Kidney epithelial cell (primary cell): ENCODE measurements around the gene WRAP73. TPM values are rescaled to one million over a fixed set of nuclear protein-coding genes. Genes with fewer than 3 reads are reported as not detected.

ENCODE experiments used
- DNase-seq: peaks from one replicate; pipeline ENCODE4 v3.0.0-alpha.2; 2010; ENCODE audit warnings: low read depth
- H3K27me3 ChIP-seq: 2 replicates; pipeline ENCODE4 v1.6.0; 2011; ENCODE audit warnings: low read length; ENCODE audit not compliant: control insufficient read depth, insufficient read depth
- H3K36me3 ChIP-seq: 2 replicates; pipeline ENCODE4 v1.5.1; 2011; ENCODE audit warnings: low read length; ENCODE audit not compliant: control insufficient read depth, insufficient read depth
- H3K4me3 ChIP-seq: 2 replicates; pipeline ENCODE4 v1.5.1; 2011; ENCODE audit warnings: low read depth, mild to moderate bottlenecking, control low read depth, low read length
- CTCF ChIP-seq: IDR thresholded peaks from 2 replicates; pipeline ENCODE4 v1.5.1; 2011; ENCODE audit warnings: mild to moderate bottlenecking, moderate library complexity, low read length, control low read depth, inconsistent platforms; ENCODE audit not compliant: insufficient read depth, poor library complexity, severe bottlenecking
- total RNA-seq: library from RNA; depleted of rRNA; stranded (reverse); fragments of >200 nt; gene quantifications from 2 replicates; pipeline ENCODE4 v1.2.3, GENCODE V29; 2015

WRAP73 gene
- total RNA-seq, 1 donor from 2014 or later, result 35.2 TPM

- no peak for DNase-seq
- no peak for TF ChIP-seq CTCF
- Histone ChIP-seq H3K4me3 (no peak overlapping the region), H3K27me3 (peaks cover 55% of the 10 kb centered on the region), H3K36me3 (no peaks in the 10 kb centered on the region)
Observed at GRCh38 chr1:3656450-3657095, 6.7 kb upstream of the WRAP73 start.

- H3K27me3 ChIP-seq, result peaks cover 64% of the 10 kb centered on the region
- TF ChIP-seq CTCF, result no peak
- no peak for DNase-seq
- H3K4me3 ChIP-seq, result no peak overlapping the region
- H3K36me3 ChIP-seq, result no peaks in the 10 kb centered on the region
Observed at GRCh38 chr1:3654549-3655281, 4.8 kb upstream of the WRAP73 start.

GRCh38 chr1:3653286-3653618, 3.3 kb upstream of the WRAP73 start:
- Histone ChIP-seq H3K4me3 (no peak overlapping the region), H3K36me3 (no peaks in the 10 kb centered on the region), H3K27me3 (peaks cover 64% of the 10 kb centered on the region)
- no peak for TF ChIP-seq CTCF
- DNase-seq, result no peak

- H3K4me3 ChIP-seq, result no peak overlapping the region
- no peak for DNase-seq
- no peak for TF ChIP-seq CTCF
- no peaks in the 10 kb centered on the region for H3K36me3 ChIP-seq
- H3K27me3 ChIP-seq, result peaks cover 63% of the 10 kb centered on the region
Observed at GRCh38 chr1:3652548-3653285, 2.8 kb upstream of the WRAP73 start.

GRCh38 chr1:3651930-3652547, 2.1 kb upstream of the WRAP73 start, which contains the start of gene TP73:
Gene TP73, plus strand, starts transcription at chr1:3652516. Its CDS starts 29,850 bp downstream, at chr1:3682366.
- no peak for DNase-seq
- no peak within 1 kb of the TSS for H3K4me3 ChIP-seq
- H3K36me3 ChIP-seq, result no peaks in the 10 kb centered on the region
- TF ChIP-seq CTCF, result no peak
- H3K27me3 ChIP-seq, result peaks cover 58% of the 10 kb centered on the region
